HG02571 (cell line): ENCODE data around the gene DLK2.
"Not testable (repeated sequence)": the region's sequence is repeated elsewhere in the genome, so short reads cannot be mapped to it uniquely, and the experiment has no call there.

ENCODE experiments used
- ATAC-seq: cut with Tn5 transposase; IDR thresholded peaks from one replicate; pipeline ENCODE4 v1.9.1; 2021; ENCODE audit warnings: mild to moderate bottlenecking, moderate library complexity; ENCODE audit not compliant: unreplicated experiment

DLK2 gene

GRCh38 chr6:43428874-43429273 is 26.5 kb downstream of the DLK2 start:
- ATAC-seq, result no peak

GRCh38 chr6:43428112-43428570 is 27.2 kb downstream of the DLK2 start:
- ATAC-seq, result no peak

DNA sequence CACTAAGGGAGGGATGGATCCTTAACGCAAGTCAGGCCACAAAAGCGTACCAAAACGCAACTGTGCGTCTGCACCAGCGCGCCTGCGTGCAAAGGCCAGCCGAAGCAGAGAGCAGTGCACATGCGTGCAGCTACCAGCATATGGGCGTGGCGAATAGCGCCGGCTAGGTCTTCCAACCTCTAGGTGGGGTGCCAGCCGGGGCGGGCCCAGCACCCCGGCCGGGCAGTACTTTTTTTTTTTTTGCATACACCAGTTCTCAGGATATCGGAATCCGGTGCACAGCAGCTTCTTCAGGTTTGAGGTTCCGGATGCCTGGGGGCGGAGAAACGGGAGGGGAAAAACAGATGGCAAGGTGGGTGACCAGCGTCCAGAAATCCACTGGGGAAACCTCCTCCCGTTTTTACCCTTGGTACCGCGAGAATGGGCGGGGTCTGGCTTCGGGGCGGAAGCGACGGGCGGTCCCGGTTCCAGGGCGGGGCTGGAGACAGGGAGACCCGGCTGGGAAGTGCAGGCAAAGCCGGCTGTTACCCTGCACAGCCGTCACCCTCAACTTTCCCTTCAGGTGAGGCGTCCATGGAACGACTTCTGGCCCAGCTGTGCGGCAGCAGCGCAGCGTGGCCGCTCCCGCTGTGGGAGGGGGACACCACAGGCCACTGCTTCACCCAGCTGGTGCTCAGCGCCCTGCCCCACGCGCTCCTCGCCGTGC is 27.8 kb downstream of the DLK2 start, which contains the start of gene ABCC10:
Gene ABCC10 (plus strand): TSS at position 136 of the 706 bp plus-strand sequence. CDS start 438 bp downstream, at position 574.
- peak; percentile 90 for ATAC-seq

DNA sequence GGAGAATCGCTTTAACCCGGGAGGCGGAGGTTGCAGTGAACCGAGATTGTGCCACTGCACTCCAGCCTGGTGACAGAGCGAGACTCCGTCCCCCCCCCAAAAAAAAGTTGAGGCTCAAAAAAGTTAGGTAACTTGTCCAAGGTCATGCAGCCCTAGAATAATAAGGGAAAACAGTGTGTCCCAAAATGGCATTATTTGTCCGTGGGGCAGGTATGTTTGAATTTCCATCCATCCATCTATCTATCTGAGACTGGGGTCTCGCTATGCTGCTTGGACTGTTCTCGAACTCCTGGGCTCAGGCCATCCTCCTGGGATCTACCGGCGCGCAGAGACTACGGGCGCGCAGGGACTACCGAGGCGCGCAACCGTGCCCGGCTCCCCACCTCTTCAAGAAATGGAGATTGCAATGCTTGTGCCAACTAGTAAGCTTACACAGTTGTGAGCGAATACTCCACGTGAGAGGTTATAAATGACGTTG is 28.4 kb downstream of the DLK2 start:
- ATAC-seq, result no peak

- ATAC-seq, result not testable (repeated sequence)
Measured at GRCh38 chr6:43425083-43425482, 30.3 kb downstream of the DLK2 start.

DNA sequence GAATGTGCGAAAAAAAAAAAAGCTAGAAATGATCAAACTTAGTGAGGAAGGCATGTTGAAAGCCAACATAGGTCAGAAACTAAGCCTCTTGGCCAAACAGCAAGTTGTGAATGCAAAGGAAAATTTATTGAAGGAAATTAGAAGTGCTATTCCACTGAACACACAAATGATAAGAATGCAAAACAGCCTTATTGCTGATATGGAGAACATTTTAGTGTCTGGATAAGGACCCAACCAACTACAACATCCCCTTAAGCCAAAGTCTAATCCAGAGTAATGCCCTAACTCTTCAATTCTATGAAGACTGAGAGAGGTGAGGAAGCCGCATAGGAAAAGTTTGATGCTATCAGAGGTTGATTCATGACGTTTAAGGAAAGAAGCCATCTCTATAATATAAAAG is 33.5 kb downstream of the DLK2 start:
- ATAC-seq, result no peak

DNA sequence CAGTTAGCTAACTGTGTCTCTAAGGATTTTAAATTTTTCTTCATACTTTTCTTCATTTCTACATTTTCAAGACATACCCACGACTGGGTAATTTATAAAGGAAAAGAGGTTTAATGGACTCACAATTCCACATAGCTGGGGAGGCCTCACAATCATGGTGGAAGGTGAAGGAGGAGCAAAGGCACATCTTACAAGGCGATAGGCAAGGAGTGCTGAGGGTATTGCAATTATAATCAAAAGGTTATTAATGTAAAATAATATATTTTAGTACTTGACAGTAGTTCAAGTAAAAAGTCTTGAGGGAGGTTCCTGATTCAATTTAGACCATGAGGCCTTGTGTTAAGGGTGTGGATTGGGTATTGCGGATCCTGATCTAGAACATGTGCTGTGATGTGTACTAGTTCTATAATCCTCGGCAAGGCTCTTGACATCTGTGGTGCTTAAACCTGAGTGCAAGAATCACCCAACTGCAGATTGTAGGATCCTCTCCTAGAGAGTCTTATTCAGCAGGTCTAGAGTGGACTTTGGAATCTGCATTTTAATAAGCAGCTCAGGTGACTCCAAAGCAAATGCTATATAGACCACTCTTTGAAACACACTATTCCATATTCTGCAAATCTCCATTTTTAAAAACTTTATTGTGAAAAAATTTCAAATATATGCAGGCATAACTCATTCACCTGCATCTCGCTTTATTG is 35.2 kb downstream of the DLK2 start:
- no peak for ATAC-seq

- no peak for ATAC-seq
Measured at GRCh38 chr6:43416935-43417334, 38.4 kb downstream of the DLK2 start.

GRCh38 chr6:43415275-43415674 is 40.1 kb downstream of the DLK2 start:
- not testable (repeated sequence) for ATAC-seq

GRCh38 chr6:43413002-43413401 is 42.3 kb downstream of the DLK2 start:
- ATAC-seq, result no peak

DNA sequence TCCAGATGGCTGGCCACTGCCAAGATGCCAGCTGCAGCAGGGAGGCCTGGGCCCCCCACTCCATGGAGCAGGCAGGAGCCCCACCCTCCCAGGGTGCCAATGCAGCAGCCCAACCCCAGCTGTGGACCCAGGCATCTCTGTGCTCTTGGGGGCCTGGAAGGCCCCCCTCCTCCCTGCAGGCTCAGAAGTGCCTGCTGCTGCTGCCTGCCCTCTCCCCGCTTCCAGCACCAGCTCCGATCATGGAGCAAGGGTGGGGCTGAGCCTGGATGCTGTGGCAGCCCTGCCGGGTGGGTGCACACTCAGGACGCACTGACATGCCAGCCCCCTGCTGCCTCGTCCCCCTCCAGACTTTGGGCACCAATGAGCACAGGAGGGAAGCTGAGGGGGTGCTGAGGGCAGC is 42.8 kb downstream of the DLK2 start:
- no peak for ATAC-seq

DNA sequence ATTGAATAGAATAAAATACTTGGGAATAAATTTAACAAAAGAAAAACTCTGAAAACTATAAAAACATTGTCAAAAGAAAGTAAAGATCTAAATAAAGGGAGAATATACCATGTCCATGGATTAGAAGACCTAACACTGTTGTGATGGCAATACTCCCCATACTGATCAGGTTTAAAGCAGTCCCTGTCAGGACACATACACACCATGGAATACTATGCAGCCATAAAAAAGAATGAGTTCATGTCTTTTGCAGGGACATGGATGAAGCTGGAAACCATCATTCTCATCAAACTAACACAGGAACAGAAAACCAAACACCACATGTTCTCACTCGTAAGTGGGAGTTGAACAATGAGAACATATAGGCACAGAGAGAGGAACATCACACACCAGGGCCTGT is 44.6 kb downstream of the DLK2 start:
- ATAC-seq, result not testable (repeated sequence)

- ATAC-seq, result no peak
Measured at GRCh38 chr6:43408259-43408658, 47.1 kb downstream of the DLK2 start.

- ATAC-seq, result no peak
Measured at GRCh38 chr6:43407296-43407695, 48.1 kb downstream of the DLK2 start.

DNA sequence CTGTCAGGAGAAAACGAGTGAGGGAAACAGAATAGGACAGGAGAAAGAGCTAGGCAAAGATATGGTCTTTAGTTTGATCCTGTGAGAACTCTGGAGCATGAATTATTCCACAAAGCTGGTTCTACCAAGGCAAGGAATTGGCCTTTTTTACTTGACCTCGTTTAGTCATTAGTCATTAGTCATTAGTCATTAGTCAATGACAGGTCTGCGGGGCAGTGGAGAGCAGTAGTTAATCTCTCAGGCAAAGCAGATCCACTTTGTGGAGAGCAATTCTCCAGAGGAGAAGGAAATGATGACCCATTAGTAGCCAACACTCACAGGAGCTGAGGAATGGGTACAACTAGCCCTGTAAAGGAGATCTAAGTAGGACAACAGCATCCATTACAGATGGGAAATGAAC is 50.0 kb downstream of the DLK2 start:
- ATAC-seq, result no peak

DNA sequence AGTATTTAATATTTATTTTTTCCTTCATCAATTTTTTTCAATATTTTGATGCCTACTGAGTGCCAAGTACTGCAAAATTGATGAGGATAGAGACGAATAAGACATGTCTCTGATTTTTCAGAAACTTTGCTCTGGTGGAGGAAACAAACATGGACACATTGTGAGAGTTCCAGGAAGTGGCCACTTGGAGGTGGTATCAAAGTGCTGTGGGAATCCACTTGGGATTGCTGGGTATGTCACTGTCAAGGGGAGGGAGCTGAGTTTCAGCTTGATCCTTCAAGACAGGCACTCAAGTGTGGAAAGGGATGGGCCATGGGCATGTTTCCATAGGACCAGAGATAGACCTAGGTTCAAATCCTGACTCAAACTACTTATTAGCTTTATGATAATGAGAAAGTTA is 52.5 kb downstream of the DLK2 start:
- no peak for ATAC-seq

GRCh38 chr6:43401730-43402129 is 53.6 kb downstream of the DLK2 start:
- no peak for ATAC-seq
